MCF 10A (cell line): Measurements from ENCODE around the gene HS6ST3. TPM values are rescaled to one million over a fixed set of nuclear protein-coding genes. Genes with fewer than 3 reads are reported as not detected.
A peak's percentile ranks its signal among the peaks of the same experiment; 100 is the strongest.

ENCODE experiments used
- BruUV-seq: library from RNA; stranded (reverse); fragments of 400-500 nt; replicated peaks from 2 replicates; lab custom pipeline; 2021; lab: Mats Ljungman, UMichigan
- CTCF ChIA-PET: fragments of 300-600 bp; sonication (Branson Sonifier 250); formaldehyde crosslinking; extraction: SDS; loops from one replicate; lab custom pipeline; 2021; ENCODE audit warnings: antibody characterized with exemption, inconsistent platforms; lab: Yijun Ruan, JAX
- POLR2A ChIA-PET: fragments of 300-600, 350-650 bp; sonication (Branson Sonifier 250); formaldehyde crosslinking; extraction: SDS; loops from one replicate; lab custom pipeline; 2020; ENCODE audit warnings: antibody characterized with exemption, inconsistent platforms; lab: Yijun Ruan, JAX
- DNase-seq: peaks from one replicate; pipeline ENCODE4 v3.0.0-alpha.2; 2018; ENCODE audit not compliant: unreplicated experiment
- H3K27ac Mint-ChIP-seq: one replicate; pipeline ENCODE4 v1.8.0; 2022; ENCODE audit warnings: mild to moderate bottlenecking, low read depth, mixed read lengths; ENCODE audit not compliant: unreplicated experiment
- H3K27me3 Mint-ChIP-seq: one replicate; pipeline ENCODE4 v1.8.0; 2022; ENCODE audit warnings: mixed read lengths; ENCODE audit not compliant: insufficient read depth, unreplicated experiment
- H3K36me3 Mint-ChIP-seq: one replicate; pipeline ENCODE4 v1.8.0; 2022; ENCODE audit warnings: mild to moderate bottlenecking, moderate library complexity, mixed read lengths; ENCODE audit not compliant: insufficient read depth, unreplicated experiment
- H3K4me1 Mint-ChIP-seq: one replicate; pipeline ENCODE4 v1.8.0; 2022; ENCODE audit warnings: mixed read lengths; ENCODE audit not compliant: insufficient read depth, unreplicated experiment
- H3K4me3 Mint-ChIP-seq: one replicate; pipeline ENCODE4 v1.8.0; 2022; ENCODE audit warnings: mild to moderate bottlenecking, moderate library complexity, mixed read lengths; ENCODE audit not compliant: unreplicated experiment
- H3K9me3 Mint-ChIP-seq: one replicate; pipeline ENCODE4 v1.8.0; 2022; ENCODE audit warnings: mixed read lengths; ENCODE audit not compliant: unreplicated experiment
- intact Hi-C: fragments of 100-400 bp; cut with micrococcal nuclease; formaldehyde crosslinking; loops from 2 replicates; pipeline ENCODE4 v1.14.1; 2022
- total RNA-seq: library from RNA; stranded (reverse); gene quantifications from 2 replicates; pipeline ENCODE4 v1.2.3, GENCODE V29; 2022
- TF ChIP-seq, protein P1 (sequence below): fragments of 200-600 bp; IDR thresholded peaks from one replicate; pipeline ENCODE4 v1.8.0; 2022; ENCODE audit warnings: antibody characterized with exemption, mild to moderate bottlenecking; ENCODE audit not compliant: unreplicated experiment

Gene HS6ST3
- total RNA-seq, 1 experiment from 2014 or later = 0.09 TPM

DNA sequence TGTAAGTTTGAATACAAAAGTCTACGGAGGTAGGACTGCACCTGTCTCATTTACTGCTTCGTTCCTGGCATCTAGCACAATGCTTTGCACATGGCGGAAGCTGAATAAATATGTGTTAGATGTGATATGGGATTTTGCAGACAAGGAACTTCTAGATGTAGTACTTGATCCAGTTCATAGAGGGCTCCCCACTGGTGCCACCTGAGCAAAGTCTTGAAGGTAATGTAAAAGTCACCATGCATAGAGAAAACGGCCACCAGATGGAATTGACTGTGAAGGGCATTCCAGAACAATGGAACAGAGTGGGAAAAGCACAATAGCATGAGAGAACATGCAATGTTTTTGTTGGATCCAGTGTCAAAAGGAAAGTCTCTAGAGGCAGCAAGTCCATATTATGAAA lies 209.3 kb downstream of the HS6ST3 start:
- no peak for DNase-seq
- peaks cover 7% of the 10 kb centered on the region for H3K9me3 Mint-ChIP-seq
- no peaks in the 10 kb centered on the region for H3K4me1 Mint-ChIP-seq
- POLR2A ChIA-PET = no interaction called here
- no TSS peak for BruUV-seq
- CTCF ChIA-PET = interaction anchor here (0.6 kb wide), 1 partner anchor 1012 kb away, joined by 3 read pairs; no protein-coding TSS in a partner anchor
- TF ChIP-seq, protein P1, sequence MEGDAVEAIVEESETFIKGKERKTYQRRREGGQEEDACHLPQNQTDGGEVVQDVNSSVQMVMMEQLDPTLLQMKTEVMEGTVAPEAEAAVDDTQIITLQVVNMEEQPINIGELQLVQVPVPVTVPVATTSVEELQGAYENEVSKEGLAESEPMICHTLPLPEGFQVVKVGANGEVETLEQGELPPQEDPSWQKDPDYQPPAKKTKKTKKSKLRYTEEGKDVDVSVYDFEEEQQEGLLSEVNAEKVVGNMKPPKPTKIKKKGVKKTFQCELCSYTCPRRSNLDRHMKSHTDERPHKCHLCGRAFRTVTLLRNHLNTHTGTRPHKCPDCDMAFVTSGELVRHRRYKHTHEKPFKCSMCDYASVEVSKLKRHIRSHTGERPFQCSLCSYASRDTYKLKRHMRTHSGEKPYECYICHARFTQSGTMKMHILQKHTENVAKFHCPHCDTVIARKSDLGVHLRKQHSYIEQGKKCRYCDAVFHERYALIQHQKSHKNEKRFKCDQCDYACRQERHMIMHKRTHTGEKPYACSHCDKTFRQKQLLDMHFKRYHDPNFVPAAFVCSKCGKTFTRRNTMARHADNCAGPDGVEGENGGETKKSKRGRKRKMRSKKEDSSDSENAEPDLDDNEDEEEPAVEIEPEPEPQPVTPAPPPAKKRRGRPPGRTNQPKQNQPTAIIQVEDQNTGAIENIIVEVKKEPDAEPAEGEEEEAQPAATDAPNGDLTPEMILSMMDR = no peak
- no peaks in the 10 kb centered on the region for H3K27me3 Mint-ChIP-seq
- intact Hi-C loops = no loop called here
- no peaks in the 10 kb centered on the region for H3K36me3 Mint-ChIP-seq
- no peak overlapping the region for H3K27ac Mint-ChIP-seq
- H3K4me3 Mint-ChIP-seq = no peak overlapping the region

DNA sequence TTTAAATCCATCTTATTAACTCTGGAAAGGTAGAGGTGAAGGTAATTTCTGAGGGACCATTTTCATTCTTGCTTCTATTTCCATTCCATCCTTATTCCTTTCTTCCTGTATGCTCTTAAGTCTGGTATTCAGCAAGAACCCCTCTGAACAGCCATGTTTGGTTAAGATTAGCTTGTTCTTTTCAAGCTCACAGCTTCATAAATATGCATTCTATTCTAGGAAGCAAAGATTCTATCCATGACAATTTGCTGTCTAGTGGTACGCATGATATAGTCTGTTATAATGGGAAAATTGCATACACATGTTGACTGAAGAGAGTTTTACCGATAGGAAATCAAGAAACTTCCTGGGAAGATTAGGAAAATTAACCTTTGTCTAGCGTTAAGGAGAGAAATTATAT lies 218.7 kb downstream of the HS6ST3 start:
- BruUV-seq = no TSS peak
- Mint-ChIP-seq H3K9me3 (no peaks in the 10 kb centered on the region), H3K4me1 (no peaks in the 10 kb centered on the region), H3K27me3 (no peaks in the 10 kb centered on the region), H3K36me3 (no peaks in the 10 kb centered on the region), H3K4me3 (no peak overlapping the region), H3K27ac (no peak overlapping the region)
- POLR2A ChIA-PET = interaction anchor here (1.0 kb wide), 1 partner anchor 65 kb away, joined by 5 read pairs; no protein-coding TSS in a partner anchor
- no peak for DNase-seq
- TF ChIP-seq, protein P1 = no peak
- intact Hi-C loops = no loop called here
- CTCF ChIA-PET = no interaction called here

GRCh38 chr13:96314974-96315373 lies 225.1 kb downstream of the HS6ST3 start:
- no TSS peak for BruUV-seq
- no peaks in the 10 kb centered on the region for H3K9me3 Mint-ChIP-seq
- H3K27me3 Mint-ChIP-seq = no peaks in the 10 kb centered on the region
- TF ChIP-seq, protein P1 = no peak
- ChIA-PET POLR2A (no interaction called here), CTCF (interaction anchor here (0.6 kb wide), 1 partner anchor 219 kb away, joined by 3 read pairs; no protein-coding TSS in a partner anchor)
- no peak overlapping the region for H3K4me3 Mint-ChIP-seq
- H3K4me1 Mint-ChIP-seq = no peaks in the 10 kb centered on the region
- peaks cover 6% of the 10 kb centered on the region for H3K36me3 Mint-ChIP-seq
- DNase-seq = no peak
- no peak overlapping the region for H3K27ac Mint-ChIP-seq
- intact Hi-C loops = no loop called here

DNA sequence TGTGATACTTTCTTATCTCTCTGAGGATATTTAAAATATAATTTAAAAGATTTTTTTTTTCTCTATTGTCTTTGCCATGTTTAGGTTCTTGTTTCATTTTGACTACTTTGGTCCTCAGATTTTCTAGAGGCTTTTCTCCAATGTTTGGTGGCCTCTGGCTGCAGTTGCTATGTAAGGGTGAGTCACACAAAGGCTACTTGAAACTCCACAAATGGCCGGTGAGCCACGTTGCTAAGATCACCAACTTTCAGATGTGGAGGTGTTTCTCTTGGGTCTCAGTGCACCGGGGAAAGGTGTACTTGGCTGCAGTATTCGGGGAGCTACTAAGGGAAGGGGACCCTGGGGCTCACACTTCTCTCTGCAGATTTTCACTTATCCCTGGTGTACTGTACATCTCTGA lies 248.1 kb downstream of the HS6ST3 start:
- ChIA-PET POLR2A (no interaction called here), CTCF (no interaction called here)
- peak; percentile 11 for DNase-seq
- no peak overlapping the region for H3K4me3 Mint-ChIP-seq
- no TSS peak for BruUV-seq
- intact Hi-C loops = no loop called here
- peaks cover 10% of the 10 kb centered on the region for H3K9me3 Mint-ChIP-seq
- H3K36me3 Mint-ChIP-seq = no peaks in the 10 kb centered on the region
- no peaks in the 10 kb centered on the region for H3K27me3 Mint-ChIP-seq
- TF ChIP-seq, protein P1 = no peak
- H3K4me1 Mint-ChIP-seq = no peaks in the 10 kb centered on the region
- no peak overlapping the region for H3K27ac Mint-ChIP-seq
